Measurements from ENCODE around the gene MYT1. TPM values are rescaled to one million over a fixed set of nuclear protein-coding genes. Genes with fewer than 3 reads are reported as not detected.
"Not testable (repeated sequence)": the region's sequence is repeated elsewhere in the genome, so short reads cannot be mapped to it uniquely, and the experiment has no call there.

Gene MYT1
- not detected in 2 replicates for total RNA-seq
- polyA plus RNA-seq (2012): 0.03 TPM

- no peak for DNase-seq (ENCODE audit: low read depth)
These were observed at the start of gene MYT1 for GRCh38 chr20:64164123-64164836. MYT1 (plus strand) TSS chr20:64164452; CDS start chr20:64198862, 34,410 bp downstream.

GRCh38 chr20:64115171-64115911 is 48.9 kb upstream of the MYT1 start:
- DNase-seq (ENCODE audit: low read depth): no peak

- DNase-seq (ENCODE audit: low read depth): no peak
These were observed 48.2 kb upstream of the MYT1 start for GRCh38 chr20:64116016-64116415.

- DNase-seq (ENCODE audit: low read depth): no peak
These were observed 47.5 kb upstream of the MYT1 start for GRCh38 chr20:64116541-64117431.

GRCh38 chr20:64117432-64117777 is 46.8 kb upstream of the MYT1 start:
- DNase-seq (ENCODE audit: low read depth): not testable (repeated sequence)

- no peak for DNase-seq (ENCODE audit: low read depth)
These were observed 45.0 kb upstream of the MYT1 start for GRCh38 chr20:64119301-64119680.

- no peak for DNase-seq (ENCODE audit: low read depth)
These were observed 44.4 kb upstream of the MYT1 start for GRCh38 chr20:64119681-64120341.

GRCh38 chr20:64121586-64121985 is 42.7 kb upstream of the MYT1 start:
- no peak for DNase-seq (ENCODE audit: low read depth)

- DNase-seq (ENCODE audit: low read depth): not testable (repeated sequence)
These were observed 41.3 kb upstream of the MYT1 start for GRCh38 chr20:64122927-64123326.

- not testable (repeated sequence) for DNase-seq (ENCODE audit: low read depth)
These were observed 40.7 kb upstream of the MYT1 start for GRCh38 chr20:64123517-64123916.

GRCh38 chr20:64129146-64129782 is 35.0 kb upstream of the MYT1 start:
- DNase-seq (ENCODE audit: low read depth): no peak

- DNase-seq (ENCODE audit: low read depth): no peak
These were observed 34.0 kb upstream of the MYT1 start for GRCh38 chr20:64130271-64130670.

GRCh38 chr20:64130876-64131275 is 33.4 kb upstream of the MYT1 start:
- DNase-seq (ENCODE audit: low read depth): no peak

GRCh38 chr20:64131406-64131805 is 32.8 kb upstream of the MYT1 start:
- no peak for DNase-seq (ENCODE audit: low read depth)

- DNase-seq (ENCODE audit: low read depth): no peak
These were observed 30.3 kb upstream of the MYT1 start for GRCh38 chr20:64133951-64134407.

- DNase-seq (ENCODE audit: low read depth): not testable (repeated sequence)
These were observed 29.5 kb upstream of the MYT1 start for GRCh38 chr20:64134744-64135143.

GRCh38 chr20:64136004-64136710 is 28.1 kb upstream of the MYT1 start:
- no peak for DNase-seq (ENCODE audit: low read depth)

GRCh38 chr20:64137598-64138031 is 26.6 kb upstream of the MYT1 start:
- no peak for DNase-seq (ENCODE audit: low read depth)

- DNase-seq (ENCODE audit: low read depth): no peak
These were observed 25.9 kb upstream of the MYT1 start for GRCh38 chr20:64138276-64138815.

Measured in myocyte (in vitro differentiated cells).